ENCODE data around the gene ESPL1. TPM values are rescaled to one million over a fixed set of nuclear protein-coding genes. Genes with fewer than 3 reads are reported as not detected.

Gene ESPL1
- total RNA-seq, 4 donors from 2014 or later: 0.13 to 2.3 (median 0.64) TPM

- TF ChIP-seq POLR2AphosphoS5 (IDR thresholded peaks at IDR 0.05) (no peak), EP300 (IDR thresholded peaks at IDR 0.05) (no peak), CTCF (IDR thresholded peaks at IDR 0.05) (no peak), POLR2A (IDR thresholded peaks at IDR 0.05) (no peak)
- Histone ChIP-seq H3K4me3 (no peak overlapping the region), H3K4me1 (no peaks in the 10 kb centered on the region), H3K36me3 (no peaks in the 10 kb centered on the region), H3K27ac (no peak overlapping the region), H3K27me3 (no peaks in the 10 kb centered on the region), H3K9me3 (no peaks in the 10 kb centered on the region)
- WGBS, 2 donors (ENCODE audit: low coverage in 1 of 2): 93 to 97% methylated on average over 3 to 4 of the region's 9 CpGs
- no peak for ATAC-seq
These were observed 9.9 kb downstream of the ESPL1 start for GRCh38 chr12:53277981-53278380.

- no peaks in the 10 kb centered on the region for H3K4me1 ChIP-seq
- no peaks in the 10 kb centered on the region for H3K9me3 ChIP-seq
- WGBS, 2 donors (ENCODE audit: low coverage in 1 of 2): 100% methylated on average over 1 of the region's 3 CpGs; no CpG with 5 or more reads in 1 of the 2 donors
- no peak for TF ChIP-seq CTCF (IDR thresholded peaks at IDR 0.05)
- no peak for TF ChIP-seq POLR2AphosphoS5 (IDR thresholded peaks at IDR 0.05)
- H3K36me3 ChIP-seq: no peaks in the 10 kb centered on the region
- H3K27me3 ChIP-seq: no peaks in the 10 kb centered on the region
- no peak overlapping the region for H3K27ac ChIP-seq
- no peak for ATAC-seq
- no peak overlapping the region for H3K4me3 ChIP-seq
These were observed 11.3 kb downstream of the ESPL1 start for GRCh38 chr12:53279283-53279869.

- 94 to 96% methylated on average over 3 to 9 of the region's 9 CpGs for WGBS, 2 donors (ENCODE audit: low coverage in 1 of 2)
These were observed 11.9 kb downstream of the ESPL1 start for GRCh38 chr12:53279888-53280498.

GRCh38 chr12:53286448-53286847, 18.3 kb downstream of the ESPL1 start:
- H3K4me3 ChIP-seq: no peak overlapping the region
- no peaks in the 10 kb centered on the region for H3K9me3 ChIP-seq
- H3K27ac ChIP-seq: no peak overlapping the region
- H3K4me1 ChIP-seq: peaks cover 0 to 3% (median 0%) of the 10 kb centered on the region in 3 donors
- no peak for ATAC-seq
- no peaks in the 10 kb centered on the region for H3K27me3 ChIP-seq
- H3K36me3 ChIP-seq: no peaks in the 10 kb centered on the region
- WGBS, 2 donors (ENCODE audit: low coverage in 1 of 2): 100% methylated on average over 1 of the region's 9 CpGs
- TF ChIP-seq POLR2AphosphoS5 (IDR thresholded peaks at IDR 0.05): no peak
- TF ChIP-seq CTCF (IDR thresholded peaks at IDR 0.05): no peak
- TF ChIP-seq EP300 (IDR thresholded peaks at IDR 0.05): no peak
- no peak for TF ChIP-seq POLR2A (IDR thresholded peaks at IDR 0.05)

More at GRCh38 chr12:53279888-53280498, 11.9 kb downstream of the ESPL1 start:
- no peaks in the 10 kb centered on the region for H3K4me1 ChIP-seq
- no peak overlapping the region for H3K4me3 ChIP-seq
- H3K36me3 ChIP-seq: no peaks in the 10 kb centered on the region
- no peak for TF ChIP-seq EP300 (IDR thresholded peaks at IDR 0.05)
- TF ChIP-seq POLR2AphosphoS5 (IDR thresholded peaks at IDR 0.05): no peak
- TF ChIP-seq POLR2A (IDR thresholded peaks at IDR 0.05): no peak
- no peak overlapping the region for H3K27ac ChIP-seq
- no peak for ATAC-seq
- H3K27me3 ChIP-seq: no peaks in the 10 kb centered on the region
- H3K9me3 ChIP-seq: no peaks in the 10 kb centered on the region

- TF ChIP-seq CTCF (IDR thresholded peaks at IDR 0.05) (peak in 3 of 4 experiments; percentile 70 to 79 (median 75)), EP300 (IDR thresholded peaks at IDR 0.05) (no peak), POLR2A (IDR thresholded peaks at IDR 0.05) (no peak)
- 80 to 90% methylated on average over 2 to 11 of the region's 11 CpGs for WGBS, 2 donors (ENCODE audit: low coverage in 1 of 2)
- H3K9me3 ChIP-seq: no peaks in the 10 kb centered on the region
- H3K27ac ChIP-seq: no peak overlapping the region
- no peaks in the 10 kb centered on the region for H3K27me3 ChIP-seq
- no peaks in the 10 kb centered on the region for H3K36me3 ChIP-seq
- H3K4me3 ChIP-seq: no peak overlapping the region
- peaks cover 0 to 3% (median 0%) of the 10 kb centered on the region in 3 donors for H3K4me1 ChIP-seq
- peak; percentile 64 for ATAC-seq
These were observed 19.7 kb downstream of the ESPL1 start for GRCh38 chr12:53287741-53288216.

Measured in gastroesophageal sphincter (tissue), 4 donors.